ENCODE results near the gene PUM2.
"Not testable (repeated sequence)": the region's sequence is repeated elsewhere in the genome, so short reads cannot be mapped to it uniquely, and the experiment has no call there.

PUM2 gene, protein sequence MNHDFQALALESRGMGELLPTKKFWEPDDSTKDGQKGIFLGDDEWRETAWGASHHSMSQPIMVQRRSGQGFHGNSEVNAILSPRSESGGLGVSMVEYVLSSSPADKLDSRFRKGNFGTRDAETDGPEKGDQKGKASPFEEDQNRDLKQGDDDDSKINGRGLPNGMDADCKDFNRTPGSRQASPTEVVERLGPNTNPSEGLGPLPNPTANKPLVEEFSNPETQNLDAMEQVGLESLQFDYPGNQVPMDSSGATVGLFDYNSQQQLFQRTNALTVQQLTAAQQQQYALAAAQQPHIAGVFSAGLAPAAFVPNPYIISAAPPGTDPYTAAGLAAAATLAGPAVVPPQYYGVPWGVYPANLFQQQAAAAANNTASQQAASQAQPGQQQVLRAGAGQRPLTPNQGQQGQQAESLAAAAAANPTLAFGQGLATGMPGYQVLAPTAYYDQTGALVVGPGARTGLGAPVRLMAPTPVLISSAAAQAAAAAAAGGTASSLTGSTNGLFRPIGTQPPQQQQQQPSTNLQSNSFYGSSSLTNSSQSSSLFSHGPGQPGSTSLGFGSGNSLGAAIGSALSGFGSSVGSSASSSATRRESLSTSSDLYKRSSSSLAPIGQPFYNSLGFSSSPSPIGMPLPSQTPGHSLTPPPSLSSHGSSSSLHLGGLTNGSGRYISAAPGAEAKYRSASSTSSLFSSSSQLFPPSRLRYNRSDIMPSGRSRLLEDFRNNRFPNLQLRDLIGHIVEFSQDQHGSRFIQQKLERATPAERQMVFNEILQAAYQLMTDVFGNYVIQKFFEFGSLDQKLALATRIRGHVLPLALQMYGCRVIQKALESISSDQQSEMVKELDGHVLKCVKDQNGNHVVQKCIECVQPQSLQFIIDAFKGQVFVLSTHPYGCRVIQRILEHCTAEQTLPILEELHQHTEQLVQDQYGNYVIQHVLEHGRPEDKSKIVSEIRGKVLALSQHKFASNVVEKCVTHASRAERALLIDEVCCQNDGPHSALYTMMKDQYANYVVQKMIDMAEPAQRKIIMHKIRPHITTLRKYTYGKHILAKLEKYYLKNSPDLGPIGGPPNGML

GRCh38 chr2:20350753-20351554 is at the start of gene PUM2:
TSS of gene PUM2 (minus strand) at chr2:20350844. CDS start at chr2:20327360, 23,484 bp downstream.
- DNase-seq: peak; percentile 95

- DNase-seq: no peak
Measured at GRCh38 chr2:20400306-20400705, 49.7 kb upstream of the PUM2 start.

- no peak for DNase-seq
Measured at GRCh38 chr2:20398956-20399567, 48.4 kb upstream of the PUM2 start.

GRCh38 chr2:20397811-20398447 is 47.3 kb upstream of the PUM2 start:
- DNase-seq: no peak

DNA sequence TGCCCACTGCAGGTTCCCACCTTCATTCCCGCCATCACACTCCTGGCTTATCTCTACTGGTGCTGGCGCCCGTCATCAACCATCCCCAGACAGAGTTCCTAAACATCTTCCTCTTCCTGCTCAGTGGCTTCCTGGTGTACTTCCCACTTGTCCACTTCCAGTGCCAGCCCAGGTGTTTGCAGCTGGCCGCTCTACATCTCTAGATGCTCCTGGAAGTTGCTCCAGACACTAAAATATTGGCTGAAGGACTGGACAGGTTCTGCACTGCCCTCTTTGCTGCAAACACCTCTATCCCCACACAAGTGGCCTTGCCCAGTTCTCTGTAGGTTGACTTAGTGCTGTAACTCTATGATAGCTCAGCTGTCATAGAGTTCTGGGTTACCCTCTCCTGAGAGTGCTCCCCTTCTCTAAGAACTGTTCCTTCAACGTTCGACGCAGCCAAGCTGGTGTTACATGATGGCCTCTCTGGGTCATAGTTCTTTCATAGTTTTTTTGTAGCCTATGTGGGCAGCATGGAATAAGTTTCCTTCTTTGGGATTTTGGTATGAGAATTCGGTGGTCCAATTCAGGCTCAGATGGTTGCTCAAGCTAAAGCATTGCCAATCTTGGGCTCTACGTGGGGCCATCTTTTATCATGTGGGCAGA is 45.8 kb upstream of the PUM2 start:
- no peak for DNase-seq

DNA sequence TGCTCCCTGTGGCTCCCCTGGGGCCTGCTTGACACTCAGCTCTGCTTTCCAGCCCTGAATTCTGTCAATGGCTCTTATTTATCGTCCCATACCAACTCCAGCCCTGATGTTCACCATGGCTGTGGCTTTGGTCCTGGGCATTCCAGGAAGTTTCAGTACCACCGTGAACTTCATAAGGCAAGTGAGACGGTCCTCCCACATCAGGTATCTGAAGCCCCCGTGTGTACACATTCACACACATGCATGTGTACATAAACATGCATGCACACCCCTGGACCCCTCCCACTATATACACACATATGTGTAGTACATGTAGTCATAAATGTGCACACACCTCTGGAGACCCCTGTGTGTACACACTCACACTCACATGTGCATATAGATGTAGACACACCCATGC is 43.3 kb upstream of the PUM2 start:
- DNase-seq: no peak

- DNase-seq: no peak
Measured at GRCh38 chr2:20391951-20392699, 41.5 kb upstream of the PUM2 start.

GRCh38 chr2:20390524-20391123 is 40.0 kb upstream of the PUM2 start:
- DNase-seq: no peak

DNA sequence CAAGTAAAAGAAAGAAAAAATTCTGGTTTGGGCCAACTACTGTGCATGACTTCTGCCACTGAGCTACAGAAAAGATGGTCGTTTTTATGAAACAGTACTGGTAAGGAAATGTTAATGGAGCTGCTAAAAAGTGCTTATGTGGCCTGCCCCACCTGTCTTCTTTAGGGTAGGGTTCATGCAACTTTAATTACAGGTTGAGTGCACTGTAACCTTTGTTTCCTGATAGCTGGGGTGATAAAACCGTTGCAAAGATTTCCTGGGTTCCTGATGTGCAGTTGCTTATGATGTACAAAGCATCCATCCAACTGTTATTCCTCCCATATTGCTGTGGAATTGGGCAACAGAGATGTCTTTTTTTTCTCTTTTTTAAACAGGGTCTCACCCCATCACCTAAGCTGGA is 34.3 kb upstream of the PUM2 start:
- no peak for DNase-seq

GRCh38 chr2:20382965-20383810 is 32.5 kb upstream of the PUM2 start:
- no peak for DNase-seq

DNA sequence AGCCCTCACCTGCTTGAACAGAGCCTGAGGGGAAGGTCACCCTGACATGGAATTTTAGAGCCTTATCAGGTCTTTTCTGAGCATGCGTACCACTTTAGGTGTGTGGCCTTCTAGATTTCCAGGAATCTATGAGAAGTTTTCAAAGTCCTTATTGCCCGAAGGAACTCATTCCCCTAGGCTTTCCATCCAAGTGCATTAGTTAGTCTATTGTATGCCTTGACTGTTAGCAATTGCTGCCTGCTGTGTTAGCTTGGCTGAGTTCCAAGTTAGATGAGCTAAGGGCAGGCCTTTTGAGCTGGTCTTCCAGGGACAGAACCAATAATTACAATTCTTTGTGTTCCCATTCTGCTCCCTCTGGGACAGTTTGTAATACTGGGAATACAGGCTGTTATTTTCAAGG is 30.8 kb upstream of the PUM2 start:
- no peak for DNase-seq

GRCh38 chr2:20378891-20379519 is 28.4 kb upstream of the PUM2 start:
- DNase-seq: no peak

DNA sequence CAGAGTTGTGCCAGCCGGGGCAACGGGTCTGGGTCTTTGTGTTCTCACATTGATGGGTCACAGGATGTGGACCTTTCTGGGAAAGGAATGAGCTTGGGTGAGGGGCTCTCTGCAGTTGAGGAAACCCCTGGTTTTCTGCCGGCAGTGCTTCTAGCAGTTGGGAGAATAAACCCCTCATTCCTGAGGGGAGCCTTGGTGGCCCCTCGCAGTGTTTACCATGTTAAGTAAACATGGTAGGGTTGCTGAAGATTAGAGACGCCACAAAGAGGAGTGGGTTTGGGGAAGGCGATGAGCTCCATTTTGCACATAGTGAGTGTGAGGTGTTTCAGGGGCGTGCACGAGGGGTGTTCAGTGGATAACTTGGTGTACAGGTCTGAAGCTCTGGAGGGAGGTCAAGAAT is 27.7 kb upstream of the PUM2 start:
- DNase-seq: no peak

GRCh38 chr2:20377741-20378140 is 27.1 kb upstream of the PUM2 start:
- no peak for DNase-seq

DNA sequence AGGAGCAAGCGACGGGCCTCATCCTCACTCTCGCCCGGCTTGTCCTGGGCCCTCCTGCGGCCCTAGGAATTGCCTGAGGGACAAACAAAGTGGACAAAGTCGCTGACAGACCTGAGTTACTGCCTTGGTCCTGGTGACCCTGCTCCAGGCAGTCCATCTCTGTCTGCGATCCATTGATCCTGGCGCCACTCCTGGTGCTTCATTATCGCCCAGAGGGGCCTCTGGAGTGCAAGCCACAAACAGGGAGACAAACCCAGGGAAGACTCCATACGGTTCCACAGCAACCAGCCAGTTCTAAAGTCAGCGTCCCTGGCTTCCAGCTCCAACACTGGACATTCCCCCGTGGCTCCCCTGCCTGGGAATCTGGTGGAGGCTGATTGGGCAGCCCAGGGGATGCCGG is 24.3 kb upstream of the PUM2 start:
- not testable (repeated sequence) for DNase-seq

DNA sequence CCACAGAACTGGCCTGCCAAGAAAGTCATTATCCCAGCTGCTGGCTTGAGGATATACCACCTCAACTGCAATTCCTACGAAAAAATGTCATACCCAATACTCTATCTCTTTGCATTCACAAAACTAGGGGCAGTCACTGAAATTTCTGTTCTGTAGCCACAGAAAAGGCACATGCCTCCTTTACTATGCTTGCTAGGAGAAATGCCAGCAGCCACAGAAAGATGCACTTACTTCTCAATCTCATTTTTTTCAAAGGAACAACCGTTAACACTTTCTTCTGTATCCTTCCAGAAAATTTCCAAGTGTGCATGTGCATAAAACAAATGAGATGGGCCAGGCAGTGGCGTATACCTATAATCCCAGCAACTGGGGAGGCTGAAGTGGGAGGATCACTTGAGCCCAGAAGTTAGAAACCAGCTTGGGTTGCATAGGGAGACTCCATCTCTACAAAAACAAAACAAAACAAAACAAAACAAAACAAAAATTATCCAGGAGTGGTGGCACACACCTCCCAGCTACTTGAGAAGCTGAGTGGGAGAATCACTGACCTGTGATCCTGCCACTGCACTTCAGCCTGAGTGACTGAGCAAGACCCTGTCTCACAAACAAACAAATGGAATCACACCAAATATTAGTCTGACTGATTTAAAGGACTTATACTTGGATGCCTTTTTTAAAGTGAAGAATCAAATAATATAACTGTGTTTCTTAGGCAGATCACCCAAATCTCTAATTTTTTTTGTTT is 22.4 kb upstream of the PUM2 start:
- DNase-seq: no peak

GRCh38 chr2:20371323-20372025 is 20.8 kb upstream of the PUM2 start:
- DNase-seq: no peak
